Activated effector memory CD4-positive, alpha-beta T cell treated with Interleukin-2 at 50 U/mL for 16 hours (primary cell): ENCODE data around the gene H2AZ1.

Experiments used
- DNase-seq: peaks from one replicate; pipeline ENCODE4 v3.0.0-alpha.2; 2020

The H2AZ1 gene

GRCh38 chr4:99945718-99946355 lies 4.2 kb downstream of the H2AZ1 start:
- DNase-seq = no peak

GRCh38 chr4:99943904-99944437 lies 6.1 kb downstream of the H2AZ1 start:
- no peak for DNase-seq

DNA sequence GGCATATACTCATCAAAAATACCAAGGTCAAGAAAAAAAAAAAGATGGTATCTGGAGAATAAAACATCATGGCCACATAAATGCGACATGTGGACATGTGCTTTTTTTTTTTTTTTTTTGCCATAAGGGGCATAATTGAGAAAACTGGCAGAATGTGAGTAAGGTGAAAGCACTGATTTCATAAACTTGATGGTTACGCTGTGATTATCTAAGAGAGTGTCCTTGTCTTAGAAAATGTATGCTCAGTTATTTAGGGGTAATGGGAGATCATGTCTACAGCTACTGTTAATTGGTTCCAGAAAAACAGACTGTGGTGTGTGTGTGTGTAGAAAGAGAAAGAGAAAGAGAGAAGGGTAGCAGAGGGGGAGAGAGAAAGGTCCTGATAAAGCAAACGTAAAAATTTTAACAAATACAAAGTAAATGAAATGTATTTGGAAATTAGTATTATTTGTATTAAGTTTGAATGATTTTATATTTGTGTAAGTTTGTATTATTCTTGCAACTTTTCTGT lies 11.8 kb downstream of the H2AZ1 start:
- no peak for DNase-seq

- no peak for DNase-seq
These were observed 15.2 kb downstream of the H2AZ1 start for GRCh38 chr4:99934891-99935290.

DNA sequence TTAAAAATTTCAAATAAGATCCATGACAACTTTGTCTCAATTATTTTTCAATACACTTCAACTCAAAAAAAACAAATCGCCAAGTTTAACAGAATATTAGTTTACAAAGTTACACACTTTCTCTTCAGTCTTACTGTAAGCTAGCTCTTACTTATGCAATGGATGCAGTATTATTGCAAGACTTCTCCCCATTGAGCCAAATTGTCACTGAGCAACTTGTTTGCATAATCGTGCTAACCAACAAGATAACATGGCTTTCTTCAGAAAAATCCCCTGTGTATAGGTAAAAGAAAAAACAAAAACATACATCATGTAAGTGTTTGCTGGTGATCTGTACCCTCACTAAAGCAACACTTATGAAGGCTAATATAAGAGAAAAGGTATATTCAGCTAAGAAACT lies 22.5 kb downstream of the H2AZ1 start:
- no peak for DNase-seq

DNA sequence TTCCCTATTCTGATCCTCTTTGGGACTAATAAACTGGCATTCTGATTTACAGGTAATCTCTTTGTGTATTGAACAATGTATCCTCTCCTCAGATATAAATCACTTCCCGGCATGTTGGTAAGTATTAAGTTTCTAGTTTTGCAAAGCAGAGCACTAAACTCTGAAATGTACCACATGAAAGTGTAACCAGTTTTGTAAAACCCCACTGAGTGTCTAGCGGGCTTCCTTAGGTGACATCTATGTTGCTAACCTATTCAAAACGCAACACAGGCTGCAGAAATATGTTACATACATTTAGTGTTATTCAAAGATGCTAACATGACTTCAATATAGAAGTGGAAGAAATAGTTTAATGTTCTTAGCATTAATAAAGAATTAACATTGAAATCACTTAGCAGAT lies 28.9 kb downstream of the H2AZ1 start:
- DNase-seq = no peak

DNA sequence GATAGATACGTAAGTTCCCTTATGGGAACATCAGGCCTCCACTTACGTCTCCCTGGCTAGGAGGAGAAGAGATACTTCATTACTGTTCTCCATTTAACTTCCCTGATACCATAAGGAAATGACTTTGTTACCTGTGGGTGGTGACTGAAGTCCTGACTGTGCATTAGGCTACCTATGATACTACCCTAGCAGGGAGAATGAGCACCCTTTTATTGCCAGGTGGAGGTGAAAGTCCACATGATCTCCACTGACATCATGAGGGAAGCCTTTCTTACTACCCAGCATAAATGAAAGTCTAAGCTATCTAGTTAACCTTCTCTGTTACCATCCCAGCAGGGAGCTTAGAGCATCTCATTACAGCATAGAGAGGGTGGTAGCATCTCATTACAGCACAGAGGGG lies 31.4 kb downstream of the H2AZ1 start:
- DNase-seq = no peak

- DNase-seq = no peak
These were observed 32.5 kb downstream of the H2AZ1 start for GRCh38 chr4:99917575-99917974.

GRCh38 chr4:99915449-99915848 lies 34.6 kb downstream of the H2AZ1 start:
- no peak for DNase-seq
